Thymus (tissue), 11 donors: ENCODE results near the gene BNIP5. TPM values are rescaled to one million over a fixed set of nuclear protein-coding genes. Genes with fewer than 3 reads are reported as not detected.

ENCODE experiments used
- DNase-seq, 9 donors: peaks; one replicate each; pipeline ENCODE4 v3.0.0-alpha.2; 2013; ENCODE audit warnings: low spot score in 9 of 9, low read depth in 6 of 9, missing footprints in 1 of 9
- H3K27ac ChIP-seq, 2 donors: one replicate each; pipeline ENCODE4 v1.5.1; 2013; ENCODE audit warnings: control low read depth in 1 of 2, low read depth in 1 of 2, low read length in 1 of 2, mild to moderate bottlenecking in 1 of 2, moderate library complexity in 1 of 2
- H3K27me3 ChIP-seq, 2 donors: one replicate each; pipeline ENCODE4 v1.5.1; 2013; ENCODE audit warnings: low read length in 1 of 2; ENCODE audit not compliant: control insufficient read depth in 2 of 2, insufficient read depth in 1 of 2
- H3K36me3 ChIP-seq, 2 donors: one replicate each; pipeline ENCODE4 v1.5.1; 2013; ENCODE audit warnings: low read length in 1 of 2, mild to moderate bottlenecking in 1 of 2, moderate library complexity in 1 of 2; ENCODE audit not compliant: control insufficient read depth in 2 of 2, insufficient read depth in 2 of 2
- H3K4me1 ChIP-seq, 2 donors: one replicate each; pipeline ENCODE4 v1.5.1; 2013; ENCODE audit warnings: low read length in 2 of 2; ENCODE audit not compliant: control insufficient read depth in 2 of 2, insufficient read depth in 2 of 2
- H3K4me3 ChIP-seq, 2 donors: one replicate each; pipeline ENCODE4 v1.5.1; 2013; ENCODE audit warnings: low read length in 2 of 2, control low read depth in 1 of 2, mild to moderate bottlenecking in 1 of 2
- H3K9me3 ChIP-seq, 2 donors: one replicate each; pipeline ENCODE4 v1.5.1; 2013; ENCODE audit warnings: low read length in 1 of 2, mild to moderate bottlenecking in 1 of 2; ENCODE audit not compliant: control insufficient read depth in 2 of 2, insufficient read depth in 1 of 2
- WGBS: extraction: QIAGEN DNeasy Blood & Tissue Kit; methylation state at CpG from one replicate; pipeline ENCODE4 v1.1.7; 2013; 5-methylcytosine and 5-hydroxymethylcytosine counted together
- polyA plus RNA-seq: library from polyadenylated mRNA; stranded (reverse); fragments of 200-250 nt; gene quantifications from one replicate; pipeline ENCODE4 v1.2.3, GENCODE V29; 2013
- total RNA-seq: library from RNA; stranded (reverse); fragments of 120-200 nt; gene quantifications from one replicate; pipeline ENCODE4 v1.2.4, GENCODE V29; 2013
- donor health status: healthy.

Gene BNIP5
- total and polyA plus RNA-seq, 2 donors, result 0.14 to 0.23 TPM

GRCh38 chr6:36361071-36361470, 24.4 kb upstream of the BNIP5 start:
- no peaks in the 10 kb centered on the region for H3K27me3 ChIP-seq
- no peak overlapping the region for H3K27ac ChIP-seq
- no peak for DNase-seq
- WGBS, result 96% methylated on average over 11 of the region's 11 CpGs
- peaks cover 0 to 3% of the 10 kb centered on the region in 2 donors for H3K9me3 ChIP-seq
- H3K4me3 ChIP-seq, result no peak overlapping the region
- H3K36me3 ChIP-seq, result no peaks in the 10 kb centered on the region
- peaks cover 5 to 29% of the 10 kb centered on the region in 2 donors for H3K4me1 ChIP-seq

DNA sequence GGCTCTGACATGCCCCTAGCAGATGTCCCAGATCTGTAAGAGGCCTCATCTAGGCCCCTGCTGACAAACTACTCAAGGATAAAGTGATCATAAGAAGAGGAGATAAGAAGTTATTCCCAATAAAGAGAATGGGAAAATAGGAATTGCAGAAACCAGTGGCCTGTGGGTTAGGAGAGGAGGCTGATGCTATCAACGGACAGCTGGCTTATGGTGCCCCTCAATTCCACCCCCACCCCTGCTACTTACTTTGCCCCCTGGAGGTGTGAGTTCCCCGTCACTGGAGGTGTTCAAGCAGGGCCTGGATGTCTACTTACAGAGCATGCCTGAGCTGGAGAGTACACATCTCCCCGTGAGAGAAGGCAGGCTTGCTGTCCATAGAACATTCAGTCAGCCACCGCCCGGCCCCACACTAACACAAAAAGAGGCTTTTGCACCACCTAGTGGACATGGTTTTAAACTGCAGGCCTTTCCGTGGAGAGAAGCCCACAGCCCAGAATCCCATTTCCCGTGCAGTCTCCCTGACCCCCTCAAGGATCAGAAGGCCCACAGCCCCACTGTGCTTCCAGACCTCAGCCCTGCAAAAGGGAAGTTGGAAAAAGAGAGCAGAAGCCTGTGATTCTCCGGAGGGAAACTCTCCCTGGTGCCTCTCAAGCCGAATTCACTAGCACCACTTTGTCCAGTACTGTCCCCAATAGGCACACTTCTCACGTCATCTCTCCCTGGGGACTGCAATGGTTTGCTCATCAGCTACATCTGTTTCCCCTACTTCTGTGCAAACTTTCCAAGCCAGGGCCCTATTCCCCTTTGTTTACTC, 23.8 kb upstream of the BNIP5 start:
- DNase-seq, result peak in 8 of 9 donors; percentile 42 to 85 (median 62)
- no peak overlapping the region for H3K4me3 ChIP-seq
- WGBS, result 33% methylated on average over 10 of the region's 10 CpGs
- no peaks in the 10 kb centered on the region for H3K36me3 ChIP-seq
- no peak overlapping the region for H3K27ac ChIP-seq
- peaks cover 0 to 3% of the 10 kb centered on the region in 2 donors for H3K9me3 ChIP-seq
- H3K27me3 ChIP-seq, result no peaks in the 10 kb centered on the region
- peaks cover 5 to 25% of the 10 kb centered on the region in 2 donors for H3K4me1 ChIP-seq

- Histone ChIP-seq H3K36me3 (no peaks in the 10 kb centered on the region), H3K9me3 (peaks cover 0 to 2% of the 10 kb centered on the region in 2 donors), H3K4me3 (no peak overlapping the region), H3K27me3 (no peaks in the 10 kb centered on the region), H3K4me1 (peaks cover 5 to 20% of the 10 kb centered on the region in 2 donors), H3K27ac (peak overlapping the region in 1 of 2 donors; percentile 78)
- no peak for DNase-seq
- WGBS, result 85% methylated on average over 4 of the region's 4 CpGs
Observed at GRCh38 chr6:36358226-36358915, 21.7 kb upstream of the BNIP5 start.

DNA sequence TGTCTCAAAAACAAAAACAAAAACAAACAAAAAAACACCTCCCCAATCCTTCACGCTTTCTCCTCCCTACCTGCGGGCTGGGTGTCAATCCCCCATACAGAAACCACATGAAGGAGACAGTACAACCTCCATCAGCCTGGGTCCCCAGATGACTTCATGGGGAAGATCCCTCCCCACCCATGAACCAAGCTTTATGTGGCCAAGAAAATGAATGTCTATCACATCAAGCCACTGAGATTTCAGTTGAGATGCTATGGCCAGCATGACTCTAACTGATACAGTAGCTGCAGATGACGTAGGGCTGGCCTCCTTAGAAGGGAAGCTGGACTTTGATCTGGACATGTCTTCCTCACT, 21.2 kb upstream of the BNIP5 start:
- no peak for DNase-seq
- 62% methylated on average over 3 of the region's 3 CpGs for WGBS
- Histone ChIP-seq H3K27me3 (no peaks in the 10 kb centered on the region), H3K4me1 (peaks cover 5 to 20% of the 10 kb centered on the region in 2 donors), H3K9me3 (no peaks in the 10 kb centered on the region), H3K36me3 (no peaks in the 10 kb centered on the region), H3K27ac (no peak overlapping the region), H3K4me3 (no peak overlapping the region)

DNA sequence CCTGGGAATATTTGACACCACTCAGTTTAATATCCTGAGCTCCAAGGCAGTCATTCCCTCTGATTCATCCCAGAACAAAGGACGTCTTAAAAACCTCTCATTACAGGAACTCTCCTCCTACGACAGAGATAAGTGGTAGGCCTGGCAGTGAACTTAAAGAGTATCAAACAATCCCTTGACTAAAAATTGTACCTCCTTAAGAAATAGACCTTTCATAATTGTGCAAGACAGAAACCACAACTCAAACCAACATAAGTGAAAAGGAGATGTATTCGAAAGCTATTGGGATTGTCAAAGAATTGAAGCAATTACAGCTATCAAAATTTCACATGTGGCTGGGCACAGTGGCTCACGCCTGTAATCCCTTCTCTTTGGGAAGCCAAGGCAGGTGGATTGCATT, 19.1 kb upstream of the BNIP5 start:
- no peak for DNase-seq
- Histone ChIP-seq H3K27ac (no peak overlapping the region), H3K4me3 (no peak overlapping the region), H3K4me1 (peaks cover 5 to 21% of the 10 kb centered on the region in 2 donors), H3K27me3 (no peaks in the 10 kb centered on the region), H3K36me3 (no peaks in the 10 kb centered on the region), H3K9me3 (no peaks in the 10 kb centered on the region)
- whole genome bisulfite sequencing, result 95% methylated on average over 4 of the region's 4 CpGs

DNA sequence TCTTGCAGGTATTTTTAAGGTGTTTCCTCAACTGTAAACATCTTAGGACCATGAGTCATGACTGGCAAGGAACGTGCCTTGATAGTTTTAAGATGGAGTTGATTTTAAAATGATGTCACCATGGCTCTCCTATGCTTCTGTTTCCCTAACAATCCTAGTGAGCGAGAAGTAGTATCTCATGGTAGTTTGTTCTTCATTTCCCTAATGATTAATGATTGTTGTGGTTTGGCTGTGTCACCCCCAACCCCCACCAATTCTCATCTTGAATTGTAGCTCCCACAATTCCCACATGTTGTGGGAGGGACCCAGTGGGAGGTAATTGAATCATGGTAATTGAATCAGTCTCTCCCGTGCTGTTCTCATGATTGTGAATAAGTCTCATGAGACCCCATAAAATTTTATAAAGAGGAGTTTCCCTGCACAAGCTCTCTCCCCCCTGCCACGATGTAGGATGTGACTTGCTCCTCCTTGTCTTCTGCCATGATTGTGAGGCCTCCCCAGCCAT, 16.8 kb upstream of the BNIP5 start:
- H3K4me1 ChIP-seq, result peaks cover 5 to 22% of the 10 kb centered on the region in 2 donors
- no peaks in the 10 kb centered on the region for H3K27me3 ChIP-seq
- no peaks in the 10 kb centered on the region for H3K36me3 ChIP-seq
- H3K27ac ChIP-seq, result no peak overlapping the region
- H3K4me3 ChIP-seq, result no peak overlapping the region
- DNase-seq, result no peak
- 97% methylated on average over 4 of the region's 4 CpGs for WGBS
- H3K9me3 ChIP-seq, result no peaks in the 10 kb centered on the region

- H3K9me3 ChIP-seq, result no peaks in the 10 kb centered on the region
- no peak for DNase-seq
- no peaks in the 10 kb centered on the region for H3K27me3 ChIP-seq
- H3K27ac ChIP-seq, result no peak overlapping the region
- WGBS, result 96% methylated on average over 8 of the region's 8 CpGs
- H3K4me1 ChIP-seq, result peaks cover under 1 to 14% of the 10 kb centered on the region in 2 donors
- H3K4me3 ChIP-seq, result no peak overlapping the region
- H3K36me3 ChIP-seq, result no peaks in the 10 kb centered on the region
Observed at GRCh38 chr6:36352477-36353157, 15.9 kb upstream of the BNIP5 start.

GRCh38 chr6:36350681-36351571, 14.2 kb upstream of the BNIP5 start:
- Histone ChIP-seq H3K36me3 (no peaks in the 10 kb centered on the region), H3K4me3 (no peak overlapping the region), H3K27ac (no peak overlapping the region), H3K27me3 (no peaks in the 10 kb centered on the region), H3K9me3 (no peaks in the 10 kb centered on the region), H3K4me1 (peaks cover 0 to 14% of the 10 kb centered on the region in 2 donors)
- no peak for DNase-seq
- WGBS, result 81% methylated on average over 15 of the region's 15 CpGs
